Measurements from ENCODE around the gene TMEM258. TPM values are rescaled to one million over a fixed set of nuclear protein-coding genes. Genes with fewer than 3 reads are reported as not detected.
A peak's percentile ranks its signal among the peaks of the same experiment; 100 is the strongest.

The TMEM258 gene
- total and polyA plus RNA-seq, 2 experiments from 2014 or later, result 71.3 to 519 TPM

GRCh38 chr11:61768376-61769076 is 23.9 kb downstream of the TMEM258 start:
- H3K27ac ChIP-seq (ENCODE audit: low read depth), result no peak overlapping the region
- H4K20me1 ChIP-seq (replicated peaks; ENCODE audit: insufficient read depth), result no peaks in the 10 kb centered on the region
- Mint-ChIP-seq H3K9me3 (no peaks in the 10 kb centered on the region; the same call in 2 of the 3 replicates), H3K27me3 (ENCODE audit: insufficient read depth, low read depth, poor library complexity) (peaks cover 5% of the 10 kb centered on the region), H3K27ac (peak overlapping the region; percentile 17; the same call in 1 of the 2 replicates), H3K4me1 (peaks cover 18% of the 10 kb centered on the region), H3K36me3 (ENCODE audit: low read depth) (no peaks in the 10 kb centered on the region; the same call in 2 of the 3 replicates), H3K4me3 (no peak overlapping the region)
- ATAC-seq (no peak), DNase-seq (ENCODE audit: low spot score) (no peak)
- TF ChIP-seq EZH2 (IDR thresholded peaks at IDR 0.05; ENCODE audit: low read depth, unreplicated experiment) (no peak), NANOG (IDR thresholded peaks at IDR 0.05; ENCODE audit: borderline replicate concordance) (no peak), ZNF462 (CRISPR knock-in tag; IDR thresholded peaks at IDR 0.05) (no peak), EZH2phosphoT487 (IDR thresholded peaks at IDR 0.05; ENCODE audit: unreplicated experiment) (no peak), POLR2AphosphoS5 (IDR thresholded peaks at IDR 0.05; ENCODE audit: low read depth) (no peak), STAT1 (IDR thresholded peaks at IDR 0.05; ENCODE audit: unreplicated experiment) (no peak), ZNF114 (CRISPR knock-in tag; IDR thresholded peaks at IDR 0.05) (no peak), ETS1 (IDR thresholded peaks at IDR 0.05) (no peak), CREB1 (CRISPR knock-in tag; IDR thresholded peaks at IDR 0.05; ENCODE audit: low read depth) (no peak), REST (IDR thresholded peaks at IDR 0.05; ENCODE audit: unreplicated experiment) (no peak), CTCF (conservative IDR thresholded peaks at IDR 0.05; ENCODE audit: low read depth in 2 of 2) (no peak), ZNF331 (CRISPR knock-in tag; IDR thresholded peaks at IDR 0.05; ENCODE audit: low read depth) (no peak), JUNB (IDR thresholded peaks at IDR 0.05; ENCODE audit: unreplicated experiment) (no peak)
- H2AFZ ChIP-seq, result no peak overlapping the region
- H3K9me2 ChIP-seq (ENCODE audit: insufficient read depth), result no peaks in the 10 kb centered on the region
- H3K27me3 ChIP-seq (ENCODE audit: insufficient read depth), result no peaks in the 10 kb centered on the region
- no peaks in the 10 kb centered on the region for H3K36me3 ChIP-seq (ENCODE audit: insufficient read depth)
- H3K4me1 ChIP-seq (ENCODE audit: insufficient read depth), result peaks cover 12% of the 10 kb centered on the region
- no peaks in the 10 kb centered on the region for H3F3A ChIP-seq (replicated peaks; ENCODE audit: low read depth)
- H3K4me3 ChIP-seq, result no peak overlapping the region
- no peak overlapping the region for H3K4me2 ChIP-seq
- H3K79me2 ChIP-seq (replicated peaks; ENCODE audit: insufficient read depth), result no peaks in the 10 kb centered on the region

Measured in GM23338 (cell line).